T-helper 22 cell (primary cell): ENCODE measurements around the gene SNX1.

ENCODE experiments used
- DNase-seq: peaks from one replicate; pipeline ENCODE4 v3.0.0-alpha.2; 2020; ENCODE audit warnings: low read depth

Gene SNX1

GRCh38 chr15:64163659-64164362 is 68.0 kb downstream of the SNX1 start:
- DNase-seq, result no peak

GRCh38 chr15:64164436-64164835 is 68.7 kb downstream of the SNX1 start:
- no peak for DNase-seq

- DNase-seq, result no peak
These were observed 70.5 kb downstream of the SNX1 start for GRCh38 chr15:64166102-64166890.

- DNase-seq, result no peak
These were observed 84.5 kb downstream of the SNX1 start for GRCh38 chr15:64180235-64180824.

GRCh38 chr15:64182859-64183370 is 87.1 kb downstream of the SNX1 start:
- DNase-seq, result no peak

GRCh38 chr15:64185146-64185911 is 89.5 kb downstream of the SNX1 start:
- no peak for DNase-seq

GRCh38 chr15:64187396-64188191 is 91.8 kb downstream of the SNX1 start:
- DNase-seq, result no peak
